GM19455 (cell line): Measurements from ENCODE around the gene ORAI2.
A peak's percentile ranks its signal among the peaks of the same experiment; 100 is the strongest.

Experiments
- ATAC-seq: cut with Tn5 transposase; IDR thresholded peaks from one replicate; pipeline ENCODE4 v1.9.1; 2021; ENCODE audit not compliant: unreplicated experiment

The ORAI2 gene

DNA sequence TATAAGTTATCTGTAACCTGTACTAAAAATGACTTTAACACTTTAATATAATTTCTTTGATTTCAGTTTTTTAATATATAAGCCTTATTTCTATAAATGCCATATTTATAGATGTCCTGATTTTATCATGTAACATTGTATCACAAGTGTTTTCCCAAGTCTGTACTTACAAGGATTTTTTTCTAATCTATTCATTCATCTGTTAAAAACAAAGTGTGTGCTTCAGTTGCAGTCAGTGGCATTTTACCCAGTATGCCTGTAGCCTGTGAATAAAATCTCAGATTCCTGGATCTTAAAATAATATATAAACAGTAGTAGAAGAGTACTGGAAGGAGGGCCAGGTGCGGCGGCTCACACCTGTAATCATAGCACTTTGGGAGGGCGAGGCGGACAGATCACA, 19.8 kb upstream of the ORAI2 start:
- ATAC-seq = no peak

DNA sequence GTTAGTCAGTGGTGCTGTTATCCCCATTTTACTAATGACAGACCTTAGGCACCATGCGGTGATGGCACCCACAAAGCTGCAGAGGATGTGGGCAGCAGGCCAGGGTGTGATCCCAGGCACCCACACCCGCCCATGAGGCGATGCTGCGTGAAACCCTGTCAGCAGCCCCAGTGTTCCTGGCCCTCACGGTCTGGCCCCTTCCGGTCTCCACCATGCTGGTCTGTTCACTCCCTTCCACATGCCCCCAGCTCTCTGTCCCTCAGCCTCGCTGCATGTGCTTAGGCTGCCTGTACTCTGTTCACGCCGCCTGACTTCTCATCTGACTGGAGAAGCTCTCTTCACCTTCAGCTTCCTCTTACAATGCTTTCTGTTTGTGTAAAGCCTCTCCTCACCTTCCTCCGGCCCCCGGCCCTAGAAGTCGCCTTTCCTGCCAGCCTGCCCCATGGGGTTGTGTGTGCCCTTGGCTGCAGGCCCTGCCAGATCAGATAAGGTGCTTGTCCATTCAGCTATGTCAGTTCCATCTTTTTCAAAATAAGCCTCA, 17.6 kb upstream of the ORAI2 start:
- ATAC-seq = no peak

DNA sequence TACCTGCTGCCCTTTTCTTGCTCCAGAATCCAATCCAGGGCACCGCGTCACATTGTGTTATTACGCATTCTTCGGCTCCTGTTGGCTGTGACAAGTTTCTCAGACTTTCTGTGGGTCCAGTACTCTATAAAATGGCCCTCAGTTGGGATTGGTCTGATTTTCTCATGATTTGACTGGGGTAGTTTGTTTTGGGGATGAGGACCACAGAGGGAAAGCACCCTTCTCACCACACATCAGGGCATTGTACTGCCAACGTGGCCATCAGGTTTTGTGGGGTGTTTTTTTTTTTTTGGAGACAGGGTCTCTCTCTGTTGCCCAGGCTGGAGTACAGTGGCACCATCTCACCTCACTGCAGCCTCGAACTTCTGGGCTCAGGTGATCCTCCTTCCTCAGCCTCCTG, 17.0 kb upstream of the ORAI2 start:
- ATAC-seq = no peak

DNA sequence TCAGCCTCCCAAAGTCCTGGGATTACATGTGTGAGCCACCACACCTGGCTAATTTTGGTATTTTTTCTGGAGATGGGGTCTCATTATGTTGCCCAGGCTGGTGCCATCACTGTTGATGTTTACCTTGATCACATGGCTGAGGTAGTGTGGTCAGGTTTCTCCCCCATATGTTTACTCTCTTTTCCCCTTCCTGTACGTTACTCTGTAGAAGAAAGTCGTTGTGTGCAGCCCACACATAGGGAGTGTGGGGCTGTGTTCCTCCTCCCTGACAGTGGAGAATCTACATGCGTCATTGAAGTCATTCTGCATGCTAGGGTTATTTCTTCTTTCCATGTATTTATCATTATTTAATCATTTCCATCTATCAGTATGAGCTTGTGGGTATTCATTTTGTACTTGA, 16.3 kb upstream of the ORAI2 start:
- no peak for ATAC-seq

GRCh38 chr7:102418592-102418991, 14.8 kb upstream of the ORAI2 start:
- ATAC-seq = no peak

DNA sequence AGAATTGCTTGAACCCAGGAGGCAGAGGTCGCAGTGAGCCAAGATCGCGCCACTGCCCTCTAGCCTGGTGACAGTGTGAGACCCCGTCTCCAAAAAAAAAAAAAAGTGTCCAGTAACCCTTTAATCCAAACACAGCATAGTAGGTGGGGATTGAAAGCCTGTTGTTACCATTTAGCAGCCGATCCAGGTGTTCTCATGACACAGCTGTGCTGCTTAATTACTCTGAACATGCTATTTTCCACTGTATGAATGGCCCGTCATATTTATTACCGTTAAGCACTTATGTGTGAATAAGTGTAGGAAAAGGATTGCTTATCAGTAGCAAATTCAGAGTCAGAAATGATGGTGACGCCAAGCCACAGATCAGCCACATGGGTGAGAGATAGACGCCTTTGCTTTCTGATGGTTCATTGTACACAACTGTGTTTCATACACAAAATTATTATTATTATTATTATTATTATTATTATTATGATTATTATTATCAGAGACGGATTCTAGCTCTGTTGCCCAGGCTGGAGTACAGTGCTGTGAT, 11.6 kb upstream of the ORAI2 start:
- ATAC-seq = no peak

DNA sequence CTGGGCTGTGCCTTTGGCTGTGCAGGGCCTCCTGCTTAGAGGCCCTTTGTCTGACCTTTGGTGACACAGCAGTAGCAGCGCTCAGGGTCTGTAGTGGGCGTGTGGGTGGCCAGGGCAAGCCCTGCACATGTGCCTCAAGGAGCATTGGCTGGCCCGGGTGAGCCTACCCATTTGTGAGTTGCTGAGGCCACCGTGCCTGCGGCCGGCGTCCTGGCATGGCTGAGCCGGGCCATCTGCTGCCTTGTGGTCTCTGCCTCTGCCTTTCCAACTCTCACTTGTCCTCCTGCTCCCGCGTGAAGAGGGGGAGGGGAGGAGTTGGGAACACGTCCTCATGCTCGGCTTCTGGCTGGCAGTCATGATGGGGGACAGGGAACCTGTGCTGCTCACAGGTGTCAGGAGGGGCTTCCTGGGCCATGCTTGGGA, 9.2 kb upstream of the ORAI2 start:
- no peak for ATAC-seq

GRCh38 chr7:102424787-102425218, 8.6 kb upstream of the ORAI2 start:
- ATAC-seq = no peak

DNA sequence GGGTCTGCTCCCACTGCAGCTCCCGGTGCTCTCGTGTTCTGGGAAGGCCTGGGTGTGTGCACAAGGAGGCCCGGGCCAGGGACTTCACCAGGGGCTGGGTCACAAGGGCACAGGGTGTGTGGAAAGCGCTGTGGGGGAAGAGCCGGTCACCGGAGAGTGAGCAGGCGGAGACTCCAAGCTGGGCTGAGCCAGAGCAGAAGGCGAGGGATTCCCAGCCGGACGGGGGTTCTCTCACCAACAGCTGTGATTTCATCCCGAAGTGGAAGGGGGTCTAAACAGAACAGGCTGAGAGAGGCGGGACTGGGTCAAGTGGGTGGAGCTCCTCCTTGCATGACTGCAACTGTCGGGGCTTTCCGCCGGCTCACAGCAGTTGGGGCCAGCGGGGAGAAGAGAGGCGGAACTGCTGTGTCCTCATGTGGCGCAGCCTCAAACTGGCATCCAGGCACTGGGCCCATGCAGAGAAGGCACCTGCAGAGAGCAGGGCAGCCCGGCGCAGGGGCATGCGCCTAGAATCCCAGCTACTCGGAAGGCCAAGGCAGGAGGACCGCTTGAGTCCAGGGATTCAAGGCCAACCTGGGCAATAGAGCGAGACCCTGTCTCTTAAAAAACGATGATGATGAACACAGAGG, 7.6 kb upstream of the ORAI2 start:
- peak; percentile 64 for ATAC-seq

DNA sequence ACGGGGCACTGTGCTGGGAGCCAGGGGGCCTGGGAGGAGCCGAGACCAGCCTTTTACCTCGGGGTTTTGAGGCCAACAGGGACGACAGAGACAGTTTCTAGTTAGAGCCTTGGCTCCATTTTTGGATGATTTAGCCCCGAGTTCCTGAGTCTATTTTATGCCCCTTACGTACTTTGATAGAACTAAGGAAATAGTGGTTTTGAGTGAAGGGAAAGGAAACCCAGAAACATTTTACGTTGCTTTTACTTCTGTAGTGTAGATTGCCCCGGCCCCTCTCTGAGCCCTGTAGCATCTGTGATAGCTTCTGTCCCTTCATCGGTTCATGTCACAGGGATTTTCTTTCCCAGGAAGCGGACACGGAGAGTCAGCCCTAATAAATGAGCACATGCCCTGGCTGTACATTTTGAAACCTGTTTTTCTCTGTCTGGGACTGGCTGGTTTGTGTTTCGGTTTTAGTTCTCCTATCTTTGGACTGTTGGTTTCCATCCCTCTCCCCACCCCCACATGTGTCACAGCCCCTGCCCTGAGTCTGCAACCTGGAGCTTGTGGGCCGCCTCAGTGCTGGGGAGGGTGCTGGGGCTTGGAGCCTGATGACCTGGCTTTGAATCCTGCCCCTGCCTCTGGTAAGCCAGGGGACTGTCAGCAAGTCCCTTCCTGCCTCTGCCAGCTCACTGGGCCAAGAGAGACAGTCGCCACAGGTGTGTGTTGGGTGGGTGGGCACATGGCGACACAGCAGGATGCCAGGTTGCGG, 6.9 kb upstream of the ORAI2 start:
- peak; percentile 50 for ATAC-seq

DNA sequence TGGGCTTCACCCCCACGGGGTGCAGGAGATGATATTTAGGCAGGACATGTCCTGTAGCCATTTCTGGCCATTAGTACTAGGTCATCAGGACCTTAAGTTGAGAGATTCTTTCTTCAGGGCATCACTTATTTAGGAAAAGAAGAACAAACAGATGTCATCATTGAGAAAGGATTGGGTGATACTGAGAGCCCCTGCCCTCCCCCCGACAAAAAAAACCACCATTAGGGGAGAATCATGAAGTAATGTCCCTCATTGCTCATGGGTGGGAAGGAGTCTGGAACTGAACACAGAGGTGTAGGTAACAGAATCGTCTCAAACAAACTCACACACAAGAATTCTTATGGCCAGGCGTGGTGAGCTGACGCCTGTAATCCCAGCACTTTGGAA, 6.4 kb upstream of the ORAI2 start:
- no peak for ATAC-seq

GRCh38 chr7:102429141-102429899, 4.1 kb upstream of the ORAI2 start:
- ATAC-seq = no peak

DNA sequence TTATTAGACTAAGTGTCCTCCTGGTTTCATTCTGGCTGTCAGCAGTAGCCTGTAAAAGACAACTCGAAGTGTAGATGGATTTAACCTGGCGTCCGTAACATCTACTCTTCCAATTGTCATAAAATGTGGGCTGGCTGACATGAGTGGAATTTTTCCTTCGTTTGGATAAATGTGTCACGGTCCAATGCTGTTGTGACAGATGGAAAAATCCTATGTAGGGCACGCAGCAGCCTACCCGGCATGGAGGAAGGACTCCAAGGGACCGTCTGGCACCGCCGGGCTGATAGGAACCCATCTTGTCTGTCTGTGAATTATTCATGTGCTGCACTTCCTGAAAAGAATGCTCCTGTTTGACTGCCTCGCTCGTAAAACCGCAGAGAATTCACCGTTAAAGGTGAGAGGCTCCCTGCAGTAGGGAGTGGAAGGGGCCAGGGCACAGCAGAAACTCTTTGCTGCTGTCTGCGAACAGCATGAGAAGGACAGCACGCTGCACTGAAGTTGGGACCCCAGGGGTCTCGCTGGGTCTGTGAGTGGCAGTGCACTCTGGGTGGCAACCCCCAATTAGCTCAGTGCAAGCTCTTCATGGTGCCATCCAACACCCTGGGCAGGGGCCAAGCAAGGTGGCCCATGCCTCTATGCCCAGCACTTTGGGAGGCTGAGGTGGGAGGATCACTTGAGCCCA, 1.6 kb upstream of the ORAI2 start:
- no peak for ATAC-seq

GRCh38 chr7:102432442-102433218, 745 bp upstream of the ORAI2 start:
- peak; percentile 34 for ATAC-seq

DNA sequence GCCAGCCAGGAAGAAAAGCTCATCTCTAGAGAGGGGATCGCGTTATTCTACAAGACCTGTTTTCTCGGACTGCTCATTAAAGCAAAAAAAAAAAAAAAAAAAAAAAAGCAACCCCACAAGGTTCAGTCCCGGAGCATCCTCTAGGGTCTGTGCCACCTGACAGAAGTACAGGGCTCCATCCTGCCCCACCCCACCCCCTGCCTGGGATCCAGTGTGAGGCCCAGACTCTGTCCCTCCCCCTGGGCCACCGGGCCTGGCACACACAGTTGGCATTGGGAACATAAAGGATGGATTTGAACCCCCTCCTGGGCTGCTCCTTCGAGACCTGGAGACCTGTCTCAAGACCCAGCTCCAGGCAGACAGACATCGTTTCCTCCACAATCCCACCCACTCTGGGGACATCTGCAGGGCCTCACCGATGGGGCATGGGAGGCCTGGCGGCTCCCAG, 688 bp downstream of the ORAI2 start:
- ATAC-seq = no peak

DNA sequence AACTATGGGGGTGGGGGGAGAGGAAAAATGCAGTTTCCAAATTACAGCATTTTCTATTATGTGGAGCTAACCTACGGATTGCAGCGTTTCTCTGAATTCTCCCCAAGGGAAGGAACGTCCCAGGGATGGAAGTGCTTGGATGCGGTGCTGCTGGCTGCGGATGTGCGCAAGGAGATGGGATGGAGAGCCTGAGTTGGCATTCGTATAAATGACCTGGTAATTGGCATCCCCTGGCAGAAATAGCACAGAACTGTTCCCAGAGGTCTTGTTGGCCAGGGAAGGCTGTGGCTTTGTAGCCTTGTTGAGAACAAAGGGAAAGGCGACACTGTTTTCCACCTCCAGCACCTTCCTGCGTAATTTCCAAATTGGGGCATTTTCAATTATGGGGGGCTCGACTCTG, 2.7 kb downstream of the ORAI2 start:
- no peak for ATAC-seq

- ATAC-seq = no peak
Measured at GRCh38 chr7:102439963-102440795, 6.8 kb downstream of the ORAI2 start.

DNA sequence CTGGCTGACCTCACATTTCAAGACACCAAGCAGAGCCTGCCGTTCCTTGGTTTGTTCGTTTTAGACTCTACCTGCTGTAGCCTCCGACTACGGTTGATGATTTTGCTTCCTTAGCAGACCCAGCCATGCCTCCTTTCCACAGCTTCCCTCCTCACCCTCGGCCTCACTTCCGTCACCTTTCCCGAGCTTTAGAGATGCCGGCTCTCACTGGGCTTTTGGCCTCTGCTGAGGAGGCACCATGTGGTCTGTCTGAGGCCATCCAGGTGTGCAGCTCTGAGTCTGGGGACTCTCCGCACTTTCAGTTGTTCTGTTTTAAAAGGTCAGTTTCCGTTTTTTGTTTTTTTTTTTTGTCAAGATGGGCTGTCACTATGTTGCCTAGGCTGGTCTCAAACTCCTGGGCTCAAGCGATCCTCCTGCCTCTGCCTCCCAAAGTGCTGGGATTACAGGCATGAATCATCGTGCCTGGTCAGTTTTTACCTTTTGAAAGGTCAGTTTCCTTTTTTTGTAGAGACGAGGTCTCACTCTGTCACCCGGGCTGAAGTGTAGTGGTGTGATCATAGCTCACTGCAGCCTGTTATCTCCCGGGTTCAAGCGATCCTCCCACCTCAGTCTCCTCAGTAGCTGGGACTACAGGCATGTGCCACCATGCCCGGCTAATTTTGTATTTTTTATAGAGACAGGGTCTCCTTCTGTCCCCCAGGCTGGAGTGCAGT, 11.7 kb downstream of the ORAI2 start:
- peak; percentile 34 for ATAC-seq

DNA sequence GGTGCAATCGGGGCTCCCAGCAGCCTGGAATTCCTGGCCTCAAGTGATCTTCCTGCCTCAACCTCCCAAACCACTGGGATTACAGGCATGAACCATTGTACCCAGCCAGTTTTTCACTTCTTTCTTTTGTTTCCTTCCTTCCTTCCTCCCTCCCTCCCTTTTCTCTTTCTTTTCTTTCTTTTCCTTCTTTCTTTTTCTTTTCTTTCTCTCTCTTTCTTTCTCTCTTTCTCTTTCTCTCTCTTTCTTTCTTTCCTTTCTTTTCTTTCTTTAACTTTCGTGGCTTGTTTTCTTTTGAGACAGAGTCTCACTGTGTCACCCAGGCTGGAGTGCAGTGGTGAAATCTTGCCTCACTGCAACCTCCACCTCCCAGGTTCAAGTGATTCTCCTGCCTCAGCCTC, 12.3 kb downstream of the ORAI2 start:
- ATAC-seq = no peak
